ENCODE data around the gene MEFV.

Gene MEFV

DNA sequence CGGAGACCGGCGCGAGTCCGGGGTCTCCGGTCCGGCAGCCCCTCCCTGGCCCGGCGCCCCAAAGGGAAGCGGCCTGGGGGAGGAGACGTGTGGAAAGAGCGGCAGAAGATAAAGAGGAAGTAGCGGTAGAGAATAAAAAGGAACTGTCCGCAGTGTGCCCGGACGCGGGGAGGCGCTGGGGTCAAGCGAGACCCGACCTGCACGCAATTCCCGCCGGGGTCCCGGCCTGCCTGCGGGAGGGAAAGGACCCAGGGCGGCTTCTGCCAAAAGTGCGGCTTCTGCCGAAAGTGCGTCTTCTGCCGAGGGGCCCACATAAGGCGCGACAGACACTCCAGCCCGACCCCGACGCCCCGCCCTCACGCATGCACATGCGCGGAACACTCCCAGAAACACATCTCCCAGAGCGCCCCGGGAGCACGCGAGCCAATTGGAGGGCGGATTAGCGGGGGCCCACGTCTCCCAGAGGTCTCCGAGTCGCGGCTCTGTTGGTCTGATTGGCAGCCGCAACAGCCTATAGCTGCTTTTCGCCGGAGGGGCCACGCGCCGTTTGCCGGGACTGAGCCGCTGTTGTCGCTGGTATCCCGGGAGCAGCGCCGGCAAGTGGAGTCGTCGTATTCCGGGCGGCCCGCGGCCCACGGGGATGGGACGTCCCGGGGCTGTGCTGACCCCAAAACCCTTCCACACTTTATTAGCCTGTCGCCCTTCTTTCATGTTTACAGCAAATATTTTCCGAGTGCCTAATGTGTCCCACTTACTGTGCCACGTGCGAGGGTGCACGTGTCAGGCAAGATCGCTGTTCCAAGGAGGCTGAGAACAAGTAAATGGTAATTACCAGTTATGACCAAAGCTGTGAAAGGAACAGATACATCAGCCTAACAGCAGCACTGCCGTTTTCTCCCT is 8.0 kb upstream of the MEFV start:
- peak; percentile 90 for DNase-seq (ENCODE audit: low read depth)
- TF ChIP-seq, protein P1, sequence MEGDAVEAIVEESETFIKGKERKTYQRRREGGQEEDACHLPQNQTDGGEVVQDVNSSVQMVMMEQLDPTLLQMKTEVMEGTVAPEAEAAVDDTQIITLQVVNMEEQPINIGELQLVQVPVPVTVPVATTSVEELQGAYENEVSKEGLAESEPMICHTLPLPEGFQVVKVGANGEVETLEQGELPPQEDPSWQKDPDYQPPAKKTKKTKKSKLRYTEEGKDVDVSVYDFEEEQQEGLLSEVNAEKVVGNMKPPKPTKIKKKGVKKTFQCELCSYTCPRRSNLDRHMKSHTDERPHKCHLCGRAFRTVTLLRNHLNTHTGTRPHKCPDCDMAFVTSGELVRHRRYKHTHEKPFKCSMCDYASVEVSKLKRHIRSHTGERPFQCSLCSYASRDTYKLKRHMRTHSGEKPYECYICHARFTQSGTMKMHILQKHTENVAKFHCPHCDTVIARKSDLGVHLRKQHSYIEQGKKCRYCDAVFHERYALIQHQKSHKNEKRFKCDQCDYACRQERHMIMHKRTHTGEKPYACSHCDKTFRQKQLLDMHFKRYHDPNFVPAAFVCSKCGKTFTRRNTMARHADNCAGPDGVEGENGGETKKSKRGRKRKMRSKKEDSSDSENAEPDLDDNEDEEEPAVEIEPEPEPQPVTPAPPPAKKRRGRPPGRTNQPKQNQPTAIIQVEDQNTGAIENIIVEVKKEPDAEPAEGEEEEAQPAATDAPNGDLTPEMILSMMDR (IDR thresholded peaks at IDR 0.05; ENCODE audit: low read depth, low read length, missing control alignments): peak; percentile 43
- peak overlapping the region; percentile 63 for H3K4me3 ChIP-seq (ENCODE audit: low read depth, low read length)

DNA sequence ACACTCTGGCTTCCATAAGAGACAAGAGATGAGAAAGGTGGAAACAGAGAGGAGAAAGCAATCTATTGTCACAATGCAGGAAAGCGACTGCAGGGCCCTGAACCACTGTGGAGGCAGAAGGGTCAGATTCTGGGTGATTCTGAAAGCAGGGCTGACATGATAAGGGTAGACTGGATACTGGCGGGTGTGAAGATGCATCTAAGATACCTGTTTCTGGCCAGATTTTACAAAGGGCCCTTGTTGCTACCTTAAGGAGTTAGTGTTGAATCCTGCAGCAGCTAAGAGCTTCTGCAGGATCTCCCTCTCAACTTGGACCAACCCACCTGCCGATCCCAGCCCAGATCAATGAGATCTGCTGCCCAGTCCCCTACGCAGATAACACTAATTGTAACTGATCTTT is 6.1 kb upstream of the MEFV start:
- TF ChIP-seq, protein P1 (IDR thresholded peaks at IDR 0.05; ENCODE audit: low read depth, low read length, missing control alignments): no peak
- no peak overlapping the region for H3K4me3 ChIP-seq (ENCODE audit: low read depth, low read length)
- no peak for DNase-seq (ENCODE audit: low read depth)

DNA sequence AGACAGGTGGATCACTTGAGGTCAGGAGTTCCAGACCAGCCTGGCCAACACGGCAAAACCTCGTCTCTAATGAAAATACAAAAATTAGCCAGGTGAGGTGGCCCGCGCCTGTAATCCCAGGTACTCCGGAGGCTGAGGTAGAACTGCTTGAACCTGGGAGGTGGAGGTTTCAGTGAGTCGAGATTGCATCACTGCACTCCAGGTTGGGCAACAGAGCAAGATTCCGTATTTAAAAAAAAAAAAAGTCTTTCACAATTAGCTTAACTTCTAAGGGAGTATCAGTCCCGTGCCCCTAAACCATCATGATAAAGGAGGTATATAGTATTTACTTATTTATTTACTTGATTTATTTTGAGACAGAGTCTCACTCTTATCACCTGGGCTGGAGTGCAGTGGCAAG is 3.4 kb upstream of the MEFV start:
- TF ChIP-seq, protein P1 (IDR thresholded peaks at IDR 0.05; ENCODE audit: low read depth, low read length, missing control alignments): no peak
- no peak for DNase-seq (ENCODE audit: low read depth)
- no peak overlapping the region for H3K4me3 ChIP-seq (ENCODE audit: low read depth, low read length)

DNA sequence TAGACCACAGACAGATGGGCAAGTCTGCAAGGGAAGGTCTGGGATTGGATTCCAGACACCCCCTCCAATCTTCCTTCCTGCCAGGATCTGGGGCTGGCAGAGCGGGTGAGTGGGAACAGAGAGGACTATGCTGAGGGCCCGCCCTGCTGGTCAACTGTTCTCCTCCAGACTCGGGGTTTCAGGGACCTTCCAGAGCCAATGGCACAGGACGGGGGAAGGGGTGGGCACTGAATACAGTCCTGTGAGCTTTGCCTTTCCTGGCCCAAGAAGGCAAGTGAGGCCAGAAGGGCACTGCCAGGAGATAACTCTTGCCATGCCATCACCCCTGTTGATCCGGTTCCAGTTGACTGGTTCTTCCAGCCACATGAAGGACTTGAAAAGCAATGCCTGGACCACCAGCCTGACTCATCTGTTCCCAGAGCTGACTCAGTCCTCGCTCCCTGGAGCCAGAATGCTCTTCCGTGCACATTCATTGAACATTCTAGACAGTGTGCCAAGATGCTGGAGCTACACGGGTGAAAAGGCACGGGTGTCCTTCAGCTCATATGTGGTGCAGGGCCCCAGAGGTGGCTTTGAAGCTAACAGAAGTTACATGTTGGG is 533 bp upstream of the MEFV start:
- TF ChIP-seq, protein P1 (IDR thresholded peaks at IDR 0.05; ENCODE audit: low read depth, low read length, missing control alignments): no peak
- no peak overlapping the region for H3K4me3 ChIP-seq (ENCODE audit: low read depth, low read length)
- no peak for DNase-seq (ENCODE audit: low read depth)

DNA sequence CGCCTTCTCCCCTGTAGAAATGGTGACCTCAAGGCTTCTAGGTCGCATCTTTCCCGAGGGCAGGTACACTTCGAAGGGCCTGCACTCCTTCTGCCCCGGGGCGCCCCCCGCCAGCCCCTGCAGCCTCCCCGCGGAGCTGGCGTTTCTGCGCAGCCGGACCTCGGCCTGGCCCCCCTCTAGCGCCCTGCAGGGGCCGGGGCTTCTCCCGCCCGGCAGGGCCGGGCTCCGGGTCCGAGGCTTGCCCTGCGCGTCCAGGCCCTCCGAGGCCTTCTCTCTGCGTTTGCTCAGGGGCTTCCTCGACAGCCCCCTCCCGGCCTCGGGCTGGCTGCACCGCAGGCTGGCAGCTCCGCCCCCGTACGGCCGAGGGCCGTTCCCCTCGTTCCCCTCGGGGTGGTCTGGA is 2.1 kb downstream of the MEFV start:
- TF ChIP-seq, protein P1 (IDR thresholded peaks at IDR 0.05; ENCODE audit: low read depth, low read length, missing control alignments): no peak
- no peak overlapping the region for H3K4me3 ChIP-seq (ENCODE audit: low read depth, low read length)
- DNase-seq (ENCODE audit: low read depth): no peak

DNA sequence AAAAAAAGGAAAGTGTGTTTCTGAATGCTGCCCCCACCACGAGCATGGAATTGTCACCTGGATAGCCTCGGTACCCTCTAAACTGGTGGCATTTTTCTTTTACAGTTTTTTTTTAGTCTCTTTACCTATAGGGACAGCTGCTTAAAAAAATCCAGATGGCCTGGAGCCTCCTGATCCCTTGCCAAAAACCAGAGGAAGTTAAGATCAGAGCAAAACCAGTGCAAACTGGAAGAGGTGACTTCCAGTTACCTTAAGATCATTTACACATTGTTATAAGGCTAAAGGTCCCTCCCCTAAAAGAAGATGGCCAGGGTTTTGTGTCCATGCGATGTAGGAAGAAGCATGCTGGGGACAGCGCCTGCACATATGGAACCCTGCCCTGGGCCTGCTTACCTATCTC is 3.5 kb downstream of the MEFV start:
- H3K4me3 ChIP-seq (ENCODE audit: low read depth, low read length): no peak overlapping the region
- TF ChIP-seq, protein P1 (IDR thresholded peaks at IDR 0.05; ENCODE audit: low read depth, low read length, missing control alignments): no peak
- DNase-seq (ENCODE audit: low read depth): no peak
